ENCODE results near the gene RIC3. TPM values are rescaled to one million over a fixed set of nuclear protein-coding genes. Genes with fewer than 3 reads are reported as not detected.

Gene RIC3, protein sequence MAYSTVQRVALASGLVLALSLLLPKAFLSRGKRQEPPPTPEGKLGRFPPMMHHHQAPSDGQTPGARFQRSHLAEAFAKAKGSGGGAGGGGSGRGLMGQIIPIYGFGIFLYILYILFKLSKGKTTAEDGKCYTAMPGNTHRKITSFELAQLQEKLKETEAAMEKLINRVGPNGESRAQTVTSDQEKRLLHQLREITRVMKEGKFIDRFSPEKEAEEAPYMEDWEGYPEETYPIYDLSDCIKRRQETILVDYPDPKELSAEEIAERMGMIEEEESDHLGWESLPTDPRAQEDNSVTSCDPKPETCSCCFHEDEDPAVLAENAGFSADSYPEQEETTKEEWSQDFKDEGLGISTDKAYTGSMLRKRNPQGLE
- polyA plus RNA-seq: 10 to 100 TPM in 1 of 3 donors, 1 to 10 TPM in 2; 2.0 to 10.3 (median 2.1) TPM

DNA sequence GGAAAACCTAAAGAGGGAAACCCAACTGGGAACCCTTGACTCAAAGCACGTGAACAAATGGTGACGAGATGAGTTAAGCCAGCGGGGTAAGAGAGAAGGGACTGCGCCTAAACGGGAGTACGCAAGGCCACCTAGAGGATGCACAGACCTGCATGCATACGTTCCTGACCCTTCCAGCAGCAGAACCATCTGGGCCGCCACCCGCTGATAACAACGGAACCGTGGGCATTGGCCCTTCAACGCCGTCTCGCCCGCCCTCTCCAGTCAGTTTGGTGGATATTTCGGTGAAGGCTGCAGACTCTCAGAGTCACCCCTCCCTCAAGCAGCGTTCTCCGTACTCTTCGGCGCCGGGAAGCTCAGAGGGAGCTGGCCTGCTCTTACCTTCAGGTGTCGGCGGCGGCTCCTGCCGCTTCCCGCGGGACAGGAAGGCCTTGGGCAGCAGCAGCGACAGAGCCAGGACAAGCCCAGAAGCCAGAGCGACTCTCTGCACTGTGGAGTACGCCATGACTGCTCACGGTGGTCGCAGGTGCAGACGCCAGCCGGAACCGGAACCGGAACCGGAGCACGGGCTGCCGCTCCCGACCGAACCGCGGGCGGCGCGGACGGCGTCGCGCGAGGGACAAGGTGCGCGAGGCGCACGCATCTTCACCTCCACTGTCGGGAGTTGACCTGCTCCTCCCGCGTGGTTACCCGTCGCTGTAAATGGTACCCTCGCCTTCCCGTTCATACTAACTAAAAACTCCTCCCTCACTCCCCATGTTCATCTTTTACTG is at the start of gene RIC3:
TSS of gene RIC3 (minus strand) at position 541 of the 773 bp plus-strand sequence. CDS start at position 505, 36 bp downstream.
- 1 to 3% (median 2%) methylated on average over 62 of the region's 62 CpGs for WGBS, 3 donors
- no peak within 1 kb of the TSS for H3K27ac ChIP-seq (ENCODE audit: low read depth, low read length)

DNA sequence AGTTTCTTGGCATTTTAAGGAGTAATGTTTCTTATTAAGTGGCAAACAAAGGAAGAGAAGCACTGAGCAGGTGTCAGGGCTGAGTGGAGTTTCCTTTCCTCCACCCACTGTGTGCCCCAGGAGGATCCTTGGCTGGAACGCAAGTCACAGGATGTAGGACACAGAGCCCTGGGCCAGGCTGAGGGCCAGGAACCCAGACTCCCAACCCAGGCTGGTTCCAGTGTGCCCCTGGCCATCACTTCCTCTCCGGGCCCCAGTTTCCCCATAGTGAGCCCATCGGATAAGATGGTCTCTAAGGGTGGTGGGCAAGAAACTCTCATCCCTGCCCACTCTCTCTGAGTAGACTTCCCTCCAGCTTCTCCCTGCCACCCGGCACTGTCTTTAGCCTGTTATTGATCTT is 49.6 kb upstream of the RIC3 start:
- H3K27ac ChIP-seq (ENCODE audit: low read depth, low read length): no peak overlapping the region
- WGBS, 3 donors: 67 to 70% (median 70%) methylated on average over 4 of the region's 4 CpGs

DNA sequence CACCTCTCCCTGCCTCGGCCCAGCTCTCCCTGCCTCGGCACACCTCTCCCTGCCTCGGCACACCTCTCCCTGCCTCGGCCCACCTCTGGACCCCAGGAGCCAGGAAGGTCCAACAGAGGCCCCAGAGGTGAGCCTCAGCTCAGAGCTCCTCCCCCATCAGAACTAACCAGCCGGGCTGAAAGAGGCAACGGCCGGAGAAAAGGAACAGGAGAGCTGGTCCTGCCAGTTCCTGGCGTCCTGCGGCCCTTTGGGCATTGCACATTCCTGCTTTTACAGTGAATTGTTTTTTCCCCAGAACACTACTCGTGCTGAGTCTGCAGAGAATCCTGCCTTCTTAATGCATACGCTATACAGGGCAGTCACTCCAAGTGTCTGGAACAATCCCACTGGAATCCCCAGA is 49.1 kb upstream of the RIC3 start:
- no peak overlapping the region for H3K27ac ChIP-seq (ENCODE audit: low read depth, low read length)
- WGBS, 3 donors: 81 to 83% (median 81%) methylated on average over 11 of the region's 11 CpGs

DNA sequence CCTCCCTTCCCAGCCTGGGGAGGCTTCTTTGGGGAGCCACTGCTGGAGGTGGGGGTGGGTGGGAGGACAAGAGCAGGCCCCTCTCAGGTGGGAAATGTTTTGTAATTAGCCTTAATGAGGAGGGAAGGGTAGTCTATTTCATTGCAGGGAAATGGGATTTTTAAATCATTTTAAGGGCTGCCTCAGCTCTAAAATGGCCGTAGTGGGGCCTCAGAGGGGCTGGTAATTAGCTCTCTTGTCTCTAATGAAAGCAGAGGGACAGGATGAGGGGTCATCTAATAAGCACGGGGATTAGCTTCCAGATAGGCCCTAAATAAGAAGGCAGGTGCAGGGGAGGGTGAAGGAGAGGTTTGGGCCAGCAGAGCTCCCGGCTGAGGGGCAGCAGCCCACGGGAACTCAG is 48.3 kb upstream of the RIC3 start:
- WGBS, 3 donors: 80 to 82% (median 81%) methylated on average over 4 of the region's 4 CpGs
- no peak overlapping the region for H3K27ac ChIP-seq (ENCODE audit: low read depth, low read length)

DNA sequence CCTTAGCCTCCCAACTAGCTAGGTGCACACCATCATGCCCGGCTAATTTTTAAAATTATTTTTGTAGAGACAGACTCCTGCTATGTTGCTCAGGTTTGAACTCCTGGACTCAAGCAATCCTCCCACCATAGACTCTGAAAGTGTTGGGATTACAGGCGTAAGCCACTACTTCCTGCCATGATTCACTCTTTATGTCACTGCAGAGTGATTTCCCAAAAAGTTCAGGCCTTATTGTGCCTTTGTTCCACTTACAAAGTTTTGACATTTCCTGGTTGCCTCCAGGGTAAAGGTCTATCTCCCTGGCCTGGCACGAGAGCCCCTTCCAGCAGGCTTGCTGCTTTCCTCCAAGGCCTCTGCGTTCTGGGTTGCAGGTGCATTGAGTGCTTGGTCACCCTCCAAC is 44.6 kb upstream of the RIC3 start:
- WGBS, 3 donors: 53 to 80% (median 64%) methylated on average over 4 of the region's 4 CpGs
- H3K27ac ChIP-seq (ENCODE audit: low read depth, low read length): no peak overlapping the region

DNA sequence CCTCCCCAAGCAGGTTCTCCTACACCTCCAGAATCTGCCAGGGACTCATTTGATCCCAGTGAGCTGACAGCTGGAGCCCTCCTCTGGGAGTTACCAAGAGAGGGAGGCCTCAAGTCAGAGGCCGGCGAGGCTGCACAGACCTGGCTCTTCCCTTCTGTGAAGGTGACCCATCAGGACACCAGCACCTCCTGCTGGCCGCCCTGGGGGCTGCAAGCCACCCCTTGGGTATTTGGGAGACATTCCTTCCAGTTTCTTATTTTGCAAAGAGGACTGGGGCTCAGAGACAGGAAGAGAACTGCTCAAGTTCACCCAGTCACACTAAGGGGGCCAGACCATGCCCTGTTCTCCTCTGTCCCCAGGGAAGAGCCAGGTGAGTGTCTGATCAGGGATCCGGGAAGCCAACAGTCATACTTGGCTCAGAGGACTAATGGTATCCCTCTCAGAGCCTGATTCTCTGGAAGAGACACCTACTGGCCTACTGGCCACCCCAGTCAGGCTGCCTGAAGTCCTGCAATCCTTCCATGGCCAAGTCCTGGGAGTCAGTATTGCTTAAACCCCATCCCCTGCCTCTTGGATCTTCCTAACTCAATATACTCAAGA is 40.5 kb upstream of the RIC3 start:
- 62 to 77% (median 71%) methylated on average over 4 of the region's 4 CpGs for WGBS, 3 donors
- H3K27ac ChIP-seq (ENCODE audit: low read depth, low read length): no peak overlapping the region

DNA sequence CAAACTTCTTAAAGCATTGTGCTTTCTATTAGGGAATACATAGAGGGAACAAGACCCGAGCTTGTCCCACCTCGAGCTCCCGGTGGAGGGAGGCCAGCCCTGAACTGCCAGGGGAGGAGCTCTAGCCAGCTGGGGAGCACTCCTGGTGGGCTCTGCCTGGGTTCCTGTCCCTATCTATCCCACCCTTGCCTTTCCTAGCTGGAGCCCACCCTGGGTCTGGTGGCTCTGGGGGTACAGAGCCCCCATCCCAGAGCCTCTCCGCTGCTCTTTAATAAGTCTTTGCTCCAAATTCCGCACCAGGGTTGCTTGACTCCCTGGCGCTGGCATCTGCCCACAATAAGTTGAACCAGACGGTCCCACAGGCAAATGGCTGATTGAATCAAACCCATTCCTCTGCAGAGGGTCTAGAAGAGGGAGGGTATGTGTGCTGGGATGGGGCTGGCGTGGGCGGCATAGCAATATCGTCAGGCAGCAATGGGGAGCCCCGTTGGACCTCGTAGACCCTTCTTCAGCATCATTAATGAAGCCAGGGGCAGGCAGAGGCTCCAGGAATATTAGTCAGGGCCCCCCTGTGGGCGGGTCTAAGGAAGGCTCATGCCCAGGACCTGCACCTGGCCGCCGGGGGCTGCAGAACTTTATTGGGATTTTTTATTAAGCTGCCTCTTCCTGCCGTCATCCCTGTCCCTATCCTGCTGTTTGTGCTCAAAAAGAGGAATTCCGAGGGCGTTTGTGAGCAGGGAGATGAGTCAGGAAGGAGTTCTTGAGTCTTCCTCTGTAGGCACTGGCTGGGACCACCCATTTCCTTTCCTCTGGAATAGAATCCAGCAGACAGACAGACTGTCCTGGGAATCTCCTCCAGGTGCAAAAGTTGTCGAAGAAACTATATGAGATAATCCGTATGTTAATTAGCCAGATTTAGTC is 38.5 kb upstream of the RIC3 start:
- 42 to 50% (median 45%) methylated on average over 20 of the region's 20 CpGs for WGBS, 3 donors
- H3K27ac ChIP-seq (ENCODE audit: low read depth, low read length): no peak overlapping the region

DNA sequence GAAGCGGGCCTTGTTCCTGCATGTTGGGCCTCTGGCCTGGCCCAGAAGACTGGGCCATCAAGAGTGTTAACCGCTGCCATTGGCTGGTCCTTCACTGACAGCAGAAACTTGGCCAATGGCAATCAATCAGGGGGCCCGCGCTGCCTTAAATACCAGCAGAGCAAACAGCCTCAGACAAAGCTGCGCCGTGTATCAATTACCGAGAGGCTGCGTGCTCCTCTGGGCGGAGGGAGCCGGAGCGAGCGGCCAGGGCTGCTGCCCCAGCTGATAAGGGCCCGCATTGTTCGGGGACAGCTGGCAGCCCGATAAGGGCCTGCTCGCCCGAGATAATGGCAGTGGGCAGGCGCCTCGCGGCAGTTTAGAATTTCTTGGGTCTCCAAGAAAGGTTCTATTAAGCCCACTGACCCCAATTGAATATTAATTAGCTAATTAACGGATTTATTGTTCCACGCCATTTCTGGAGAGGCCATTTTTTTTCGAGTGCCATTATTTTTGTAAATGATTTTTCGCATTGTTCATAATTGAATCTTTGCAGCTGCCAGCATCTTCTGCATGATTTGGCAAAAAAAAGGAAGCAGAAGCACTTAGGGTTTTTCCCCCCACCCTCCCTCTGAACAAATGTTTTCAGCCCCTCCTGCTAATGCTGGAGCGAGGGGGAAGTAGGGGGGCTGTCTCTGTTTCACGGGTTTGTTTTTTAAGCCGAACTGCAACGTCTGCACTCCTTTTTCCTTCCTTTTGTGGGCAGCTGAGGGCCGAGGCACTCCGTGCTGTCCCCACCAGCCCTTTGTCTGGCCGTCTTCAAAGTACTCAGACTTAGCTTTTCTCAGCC is 37.6 kb upstream of the RIC3 start:
- H3K27ac ChIP-seq (ENCODE audit: low read depth, low read length): no peak overlapping the region
- 20 to 32% (median 22%) methylated on average over 31 of the region's 31 CpGs for WGBS, 3 donors

DNA sequence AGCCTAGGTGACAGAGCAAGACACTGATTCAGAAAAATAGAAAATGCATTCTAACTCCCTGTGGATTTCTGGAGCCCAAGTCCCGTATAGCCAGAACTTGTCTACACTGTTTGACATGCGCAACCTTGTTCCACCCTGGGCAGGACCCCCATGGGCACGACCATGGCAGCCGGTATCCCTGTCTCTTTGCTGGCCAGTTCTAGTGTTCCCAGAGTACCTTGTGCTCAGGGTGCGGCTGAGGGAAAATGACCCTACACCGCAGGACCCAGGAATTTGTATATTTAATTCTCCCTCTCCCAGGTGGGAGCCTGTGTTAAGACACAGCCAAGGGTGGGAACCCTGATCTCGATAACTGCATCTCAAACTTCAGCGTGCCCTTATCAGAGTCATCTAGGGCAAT is 36.7 kb upstream of the RIC3 start:
- WGBS, 3 donors: 84 to 93% (median 84%) methylated on average over 8 of the region's 8 CpGs
- H3K27ac ChIP-seq (ENCODE audit: low read depth, low read length): no peak overlapping the region

DNA sequence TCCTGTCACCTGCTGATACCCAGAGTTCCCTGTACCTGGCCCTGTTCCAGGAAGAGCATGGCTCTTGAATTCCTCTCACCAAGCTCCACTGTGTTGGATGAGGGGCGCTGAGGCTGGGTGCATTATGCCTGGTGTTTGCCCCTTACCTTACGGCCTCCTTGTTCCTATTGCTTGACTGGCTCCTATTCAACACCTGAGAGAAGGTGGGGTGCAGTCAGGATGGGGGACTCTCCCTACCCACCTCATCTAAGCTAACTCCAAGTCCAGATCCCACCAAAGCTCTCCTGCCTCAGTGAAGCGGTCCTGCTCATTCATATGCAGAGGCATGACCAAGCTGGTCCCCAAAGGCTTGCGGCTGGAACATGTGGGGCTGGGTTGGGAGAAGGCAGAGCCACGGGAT is 35.8 kb upstream of the RIC3 start:
- H3K27ac ChIP-seq (ENCODE audit: low read depth, low read length): no peak overlapping the region
- 53 to 58% (median 55%) methylated on average over 5 of the region's 5 CpGs for WGBS, 3 donors

DNA sequence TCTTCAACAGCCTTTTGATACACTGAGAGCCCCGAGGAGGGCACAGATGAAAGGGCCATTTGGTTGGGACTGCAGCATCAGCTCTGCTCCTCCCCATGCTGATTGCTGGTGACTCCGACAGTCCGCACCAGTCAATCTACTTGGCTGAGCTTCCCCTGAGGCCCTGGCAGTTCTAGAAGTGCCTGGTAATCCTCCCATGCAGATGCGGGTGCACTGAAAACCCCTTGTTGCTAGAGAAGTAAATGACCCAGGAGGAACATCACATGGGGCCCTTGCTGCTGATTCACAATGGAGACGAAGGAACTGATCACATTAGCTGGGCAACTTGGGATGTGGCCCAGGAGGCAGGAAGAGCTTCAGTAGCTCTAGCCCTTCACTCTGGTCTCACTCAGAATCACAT is 35.2 kb upstream of the RIC3 start:
- H3K27ac ChIP-seq (ENCODE audit: low read depth, low read length): no peak overlapping the region
- 63 to 82% (median 64%) methylated on average over 5 of the region's 5 CpGs for WGBS, 3 donors

DNA sequence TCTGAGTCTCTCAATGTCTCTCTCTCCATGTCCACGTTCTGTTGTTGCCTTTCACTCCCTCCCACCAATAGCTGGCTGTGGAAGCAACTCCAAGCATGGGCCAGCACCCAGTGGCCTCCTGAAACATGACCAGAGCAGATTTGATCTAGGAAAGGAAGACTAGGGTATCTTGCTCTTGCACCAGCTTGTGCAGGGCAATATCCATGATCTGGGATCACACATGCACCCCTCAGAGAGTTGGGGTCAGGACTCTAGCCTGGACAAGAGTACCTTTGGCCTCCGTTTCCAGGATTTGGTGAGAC is 34.5 kb upstream of the RIC3 start:
- 80 to 89% (median 86%) methylated on average over 2 of the region's 2 CpGs for WGBS, 3 donors
- H3K27ac ChIP-seq (ENCODE audit: low read depth, low read length): no peak overlapping the region

DNA sequence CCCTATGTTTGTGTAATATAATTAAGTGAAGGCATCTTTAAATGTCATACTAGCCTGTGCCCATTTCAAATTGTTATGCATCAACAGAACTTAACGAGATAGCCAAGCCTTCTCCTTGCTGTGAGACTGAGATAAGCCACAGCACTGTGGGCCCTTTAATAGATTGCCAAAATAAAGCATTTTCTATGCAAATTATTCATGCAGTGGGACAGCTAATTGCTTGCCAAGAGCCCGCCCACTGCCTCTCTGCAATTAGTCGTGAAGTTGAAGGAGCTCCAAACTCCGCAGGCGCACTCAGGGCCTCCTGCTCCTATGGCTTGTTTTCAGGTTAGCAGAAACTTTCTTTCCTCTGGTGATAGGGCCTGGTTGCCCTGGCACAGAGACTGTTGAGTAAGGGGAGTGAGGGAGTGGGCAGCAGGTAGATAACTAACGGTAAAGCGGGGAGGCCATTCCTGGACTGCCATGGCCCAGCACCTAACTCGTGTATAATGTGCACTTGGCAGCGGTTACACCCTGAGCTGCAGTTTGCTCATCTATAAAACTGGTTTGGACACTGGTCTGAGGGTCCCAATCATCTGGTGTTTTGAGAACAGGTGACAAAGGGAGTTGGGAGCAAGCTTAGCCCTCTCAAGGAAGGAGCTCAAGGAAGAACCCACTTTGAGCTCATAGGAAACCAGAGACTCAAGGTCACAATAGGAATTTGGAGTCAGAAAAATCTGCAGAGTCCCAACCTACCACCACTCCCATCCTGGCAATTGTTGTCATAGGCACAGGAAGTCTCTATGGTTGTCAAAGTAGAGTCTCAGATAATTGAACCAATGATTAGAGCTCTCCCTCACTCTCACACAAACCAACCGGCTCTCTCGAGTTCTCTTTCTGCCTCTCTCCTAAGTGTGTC is 33.9 kb upstream of the RIC3 start:
- no peak overlapping the region for H3K27ac ChIP-seq (ENCODE audit: low read depth, low read length)
- WGBS, 3 donors: 75 to 86% (median 79%) methylated on average over 11 of the region's 11 CpGs

DNA sequence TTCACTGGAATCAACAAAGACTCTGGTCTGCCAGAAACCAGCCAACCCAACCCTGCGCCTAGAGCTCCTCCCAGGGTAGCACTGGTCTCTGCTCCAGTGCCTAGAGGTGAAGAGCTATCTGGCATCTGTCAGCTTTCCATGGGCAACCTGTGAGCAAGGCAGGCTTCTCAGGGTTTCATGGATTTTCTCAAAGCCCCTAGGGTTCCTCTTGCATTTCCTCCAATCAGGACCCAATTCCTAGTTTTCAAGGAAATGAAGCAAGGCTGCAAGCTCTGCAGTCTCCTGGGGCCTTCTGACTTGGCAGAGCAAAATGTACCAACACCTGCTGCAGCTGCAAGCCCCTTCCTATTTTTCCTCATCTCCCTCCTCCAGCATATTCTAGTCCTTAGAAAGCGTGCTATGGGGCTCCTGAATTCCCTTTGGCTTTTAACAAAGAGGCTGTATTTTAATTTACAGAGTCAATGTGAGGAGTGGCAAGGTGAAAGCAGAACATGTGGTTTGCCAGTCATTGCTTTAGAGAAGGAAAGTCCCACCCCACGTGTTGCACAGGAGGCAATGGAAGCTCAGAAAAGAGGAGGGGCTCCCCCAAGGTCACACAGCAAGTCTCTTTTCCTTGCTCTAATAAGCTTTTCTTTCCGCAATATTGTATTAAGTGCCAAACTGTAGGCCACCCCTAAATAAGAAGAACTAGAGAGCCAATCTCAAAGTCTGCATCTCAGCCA is 33.0 kb upstream of the RIC3 start:
- WGBS, 3 donors: 41 to 70% (median 43%) methylated on average over 4 of the region's 4 CpGs
- no peak overlapping the region for H3K27ac ChIP-seq (ENCODE audit: low read depth, low read length)

DNA sequence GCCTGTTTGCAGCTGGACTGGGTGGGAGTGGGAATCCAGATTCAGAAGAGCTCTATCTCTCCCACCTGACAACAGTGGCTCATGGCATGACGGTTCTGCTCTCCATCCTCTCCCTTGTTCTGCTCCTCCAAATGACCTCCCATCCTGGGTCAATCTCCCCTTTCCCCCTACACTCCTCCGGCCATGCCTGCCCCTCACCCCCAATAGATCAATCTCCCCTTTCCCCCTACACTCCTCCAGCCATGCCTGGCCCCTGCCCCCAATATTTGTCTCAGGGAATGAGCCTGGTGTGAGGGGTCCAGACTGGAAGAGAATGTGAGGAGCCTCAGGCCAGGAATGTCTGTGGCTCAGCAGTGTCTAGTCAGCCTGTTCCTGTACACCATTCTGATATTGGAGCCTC is 30.9 kb upstream of the RIC3 start:
- H3K27ac ChIP-seq (ENCODE audit: low read depth, low read length): no peak overlapping the region
- WGBS, 3 donors: 59 to 83% (median 65%) methylated on average over 1 to 2 of the region's 2 CpGs

DNA sequence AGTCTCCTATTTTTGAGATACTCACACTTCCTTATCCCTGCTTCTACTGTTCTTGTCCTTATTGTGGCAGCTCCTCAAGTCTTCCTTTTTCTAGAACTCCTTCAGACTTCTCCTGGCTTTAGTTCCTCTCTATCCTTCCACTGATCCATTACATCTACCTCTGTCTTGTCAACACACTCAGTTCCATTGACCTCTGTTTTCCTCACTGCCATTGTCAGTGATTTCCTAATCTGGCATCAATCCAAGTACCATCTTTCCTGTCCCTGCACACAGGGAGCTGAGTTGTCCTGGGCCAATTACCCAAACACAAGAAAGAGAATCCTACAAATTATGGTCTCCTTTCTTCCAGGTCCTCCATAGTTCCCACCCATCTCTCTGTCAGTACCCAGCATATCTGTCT is 27.9 kb upstream of the RIC3 start:
- no peak overlapping the region for H3K27ac ChIP-seq (ENCODE audit: low read depth, low read length)

Measured in adipose tissue (tissue), 3 donors.